SK-N-SH (cell line): ENCODE data around the gene KRT85.

Source experiments
- SIN3A ChIP-seq: IDR thresholded peaks from 2 replicates; pipeline ENCODE4 v1.6.1; 2012; ENCODE audit warnings: low read depth, mild to moderate bottlenecking, low read length, moderate library complexity, borderline replicate concordance
- TF ChIP-seq, protein P1 (sequence below): IDR thresholded peaks from 2 replicates; pipeline ENCODE4 v1.4.0; 2012; ENCODE audit warnings: low read depth

DNA sequence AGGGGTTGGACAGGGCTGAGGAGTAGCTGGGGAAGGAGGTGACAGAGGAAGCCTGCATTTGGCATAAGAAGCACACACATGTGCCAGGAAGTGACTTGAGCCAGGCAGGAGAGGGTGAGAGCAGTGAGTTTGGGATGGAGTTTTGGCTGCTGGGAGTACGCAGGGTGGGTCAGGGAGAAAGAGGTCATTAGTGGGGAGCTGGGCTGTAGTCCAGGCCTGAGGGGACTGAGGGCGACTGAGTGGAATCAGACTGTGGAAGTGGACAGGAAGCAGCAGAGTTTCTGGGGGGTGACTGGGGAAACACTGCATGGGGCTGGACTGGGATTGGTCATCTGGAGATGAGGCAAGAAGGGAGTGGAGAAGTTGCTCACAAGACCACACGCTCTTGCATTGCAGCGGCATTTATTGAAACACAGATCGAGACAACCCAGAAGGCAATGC, 7.6 kb downstream of the KRT85 start:
- TF ChIP-seq SIN3A = no peak
- TF ChIP-seq, protein P1, sequence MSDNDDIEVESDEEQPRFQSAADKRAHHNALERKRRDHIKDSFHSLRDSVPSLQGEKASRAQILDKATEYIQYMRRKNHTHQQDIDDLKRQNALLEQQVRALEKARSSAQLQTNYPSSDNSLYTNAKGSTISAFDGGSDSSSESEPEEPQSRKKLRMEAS = no peak
